Vagina (tissue), 2 donors: ENCODE results near the gene FADS3. TPM values are rescaled to one million over a fixed set of nuclear protein-coding genes. Genes with fewer than 3 reads are reported as not detected.

ENCODE experiments used
- DNase-seq, 2 donors: peaks; one replicate each; pipeline ENCODE4 v3.0.0-alpha.2; 2017; ENCODE audit errors: extremely low spot score in 2 of 2
- H3K27ac ChIP-seq: fragments of 200-600 bp; sonication (generic); one replicate; pipeline ENCODE4 v1.5.1; 2019
- H3K27me3 ChIP-seq: fragments of 200-600 bp; sonication (generic); one replicate; pipeline ENCODE4 v1.5.1; 2019
- H3K36me3 ChIP-seq, 2 donors: fragments of 200-600 bp; sonication (generic); one replicate each; pipeline ENCODE4 v1.5.1; 2017 to 2019
- H3K4me1 ChIP-seq: fragments of 200-600 bp; sonication (generic); one replicate; pipeline ENCODE4 v1.5.1; 2019
- H3K4me3 ChIP-seq, 2 donors: fragments of 200-600 bp; sonication (generic); 1 replicate in 1 of 2; 2 replicates in 1 of 2; pipeline ENCODE4 v1.5.1; 2016 to 2019
- H3K9me3 ChIP-seq: fragments of 200-600 bp; sonication (generic); one replicate; pipeline ENCODE4 v1.5.1; 2019
- CTCF ChIP-seq, 3 experiments: fragments of 450-650 bp in 2 of 3; fragments of 200-600 bp in 1 of 3; sonication (generic) in 1 of 3; IDR thresholded peaks; one replicate each; pipeline ENCODE4 v1.5.1; 2017 to 2019; ENCODE audit warnings: antibody characterized with exemption in 3 of 3, mild to moderate bottlenecking in 2 of 3, moderate library complexity in 2 of 3
- POLR2A ChIP-seq, 2 donors: fragments of 450-650 bp; IDR thresholded peaks; one replicate each; pipeline ENCODE4 v1.6.1; 2017; ENCODE audit warnings: antibody characterized with exemption in 2 of 2, mild to moderate bottlenecking in 2 of 2, moderate library complexity in 2 of 2
- POLR2AphosphoS5 ChIP-seq, 2 donors: sonication (generic); formaldehyde crosslinking; IDR thresholded peaks; one replicate each; pipeline ENCODE4 v1.9.0; 2017; ENCODE audit warnings: antibody characterized with exemption in 2 of 2, mild to moderate bottlenecking in 2 of 2, low read depth in 1 of 2; ENCODE audit not compliant: insufficient read depth in 1 of 2
- intact Hi-C: fragments of 100-400 bp; cut with DNase I; formaldehyde crosslinking; loops from one replicate; pipeline ENCODE4 v1.15.1; 2023
- total RNA-seq: library from RNA; depleted of rRNA; stranded (reverse); fragments of >200 nt; gene quantifications from one replicate; pipeline ENCODE4 v1.2.3, GENCODE V29; 2016

Gene FADS3
- total RNA-seq, 1 donor from 2014 or later = 41.5 TPM

- H3K4me3 ChIP-seq = no peak overlapping the region
- no peak for DNase-seq
- peak overlapping the region; percentile 78 for H3K27ac ChIP-seq
- TF ChIP-seq POLR2AphosphoS5 (IDR thresholded peaks at IDR 0.05; ENCODE audit: insufficient read depth in 1 of 2, low read depth in 1 of 2) = no peak
- TF ChIP-seq POLR2A (IDR thresholded peaks at IDR 0.05) = no peak
- TF ChIP-seq CTCF (IDR thresholded peaks at IDR 0.05) = no peak
- peaks cover 73% of the 10 kb centered on the region for H3K4me1 ChIP-seq
- intact Hi-C loops = no loop called here
- H3K9me3 ChIP-seq = no peaks in the 10 kb centered on the region
- no peaks in the 10 kb centered on the region for H3K27me3 ChIP-seq
- no peaks in the 10 kb centered on the region for H3K36me3 ChIP-seq
Measured at GRCh38 chr11:61832207-61832606, 59.1 kb downstream of the FADS3 start.

GRCh38 chr11:61830237-61831105, 60.9 kb downstream of the FADS3 start:
- Histone ChIP-seq H3K36me3 (no peaks in the 10 kb centered on the region), H3K27me3 (no peaks in the 10 kb centered on the region), H3K4me3 (no peak overlapping the region), H3K9me3 (no peaks in the 10 kb centered on the region), H3K4me1 (peaks cover 65% of the 10 kb centered on the region), H3K27ac (peak overlapping the region; percentile 78)
- TF ChIP-seq POLR2A (IDR thresholded peaks at IDR 0.05) (no peak), CTCF (IDR thresholded peaks at IDR 0.05) (no peak), POLR2AphosphoS5 (IDR thresholded peaks at IDR 0.05; ENCODE audit: insufficient read depth in 1 of 2, low read depth in 1 of 2) (peak in 1 of 2 donors; percentile 31)
- no peak for DNase-seq
- intact Hi-C loops = no loop called here

GRCh38 chr11:61829806-61830205, 61.5 kb downstream of the FADS3 start:
- no peak for DNase-seq
- Histone ChIP-seq H3K36me3 (no peaks in the 10 kb centered on the region), H3K4me1 (peaks cover 59% of the 10 kb centered on the region), H3K27me3 (no peaks in the 10 kb centered on the region), H3K4me3 (peak overlapping the region; percentile 65 to 66), H3K27ac (peak overlapping the region; percentile 78), H3K9me3 (no peaks in the 10 kb centered on the region)
- intact Hi-C loops = no loop called here
- TF ChIP-seq CTCF (IDR thresholded peaks at IDR 0.05) (no peak), POLR2A (IDR thresholded peaks at IDR 0.05) (no peak), POLR2AphosphoS5 (IDR thresholded peaks at IDR 0.05; ENCODE audit: insufficient read depth in 1 of 2, low read depth in 1 of 2) (no peak)

GRCh38 chr11:61828629-61829407, 62.5 kb downstream of the FADS3 start:
- no peaks in the 10 kb centered on the region for H3K36me3 ChIP-seq
- TF ChIP-seq POLR2A (IDR thresholded peaks at IDR 0.05) = no peak
- TF ChIP-seq CTCF (IDR thresholded peaks at IDR 0.05) = peak in 1 of 3 experiments; percentile 42
- TF ChIP-seq POLR2AphosphoS5 (IDR thresholded peaks at IDR 0.05; ENCODE audit: insufficient read depth in 1 of 2, low read depth in 1 of 2) = peak in 1 of 2 donors; percentile 12
- H3K27me3 ChIP-seq = no peaks in the 10 kb centered on the region
- H3K27ac ChIP-seq = peak overlapping the region; percentile 78
- no peaks in the 10 kb centered on the region for H3K9me3 ChIP-seq
- intact Hi-C loops = no loop called here
- H3K4me3 ChIP-seq = peak overlapping the region; percentile 65 to 66
- no peak for DNase-seq
- peaks cover 49% of the 10 kb centered on the region for H3K4me1 ChIP-seq
